GM19193 (cell line): Measurements from ENCODE around the gene DHX40.

Source experiments
- POLR2A ChIP-seq: IDR thresholded peaks from 4 replicates; pipeline ENCODE4 v1.6.1; 2011; ENCODE audit not compliant: insufficient read depth, insufficient read length; ENCODE audit errors: extremely low read depth

Gene DHX40

DNA sequence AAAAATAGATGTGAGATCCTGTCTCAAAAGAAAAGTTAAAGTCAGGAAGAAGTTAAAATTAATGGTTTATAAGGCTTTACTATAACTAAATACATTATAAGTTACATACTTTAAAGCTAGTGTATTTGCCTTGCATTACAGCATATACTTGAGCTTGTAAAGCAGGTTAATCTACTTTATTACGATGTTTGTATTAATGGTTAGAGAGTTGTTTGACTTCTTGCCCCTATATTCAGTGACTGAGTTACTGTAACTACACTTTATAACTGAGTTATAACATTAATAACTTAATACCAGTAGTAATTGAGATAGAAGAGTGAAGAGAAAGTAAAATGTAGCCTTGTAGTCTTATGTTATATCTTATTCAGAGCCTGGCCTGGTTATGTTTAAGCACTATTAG is 77.2 kb downstream of the DHX40 start:
- no peak for TF ChIP-seq POLR2A

GRCh38 chr17:59643159-59644140 is 78.0 kb downstream of the DHX40 start:
- no peak for TF ChIP-seq POLR2A

DNA sequence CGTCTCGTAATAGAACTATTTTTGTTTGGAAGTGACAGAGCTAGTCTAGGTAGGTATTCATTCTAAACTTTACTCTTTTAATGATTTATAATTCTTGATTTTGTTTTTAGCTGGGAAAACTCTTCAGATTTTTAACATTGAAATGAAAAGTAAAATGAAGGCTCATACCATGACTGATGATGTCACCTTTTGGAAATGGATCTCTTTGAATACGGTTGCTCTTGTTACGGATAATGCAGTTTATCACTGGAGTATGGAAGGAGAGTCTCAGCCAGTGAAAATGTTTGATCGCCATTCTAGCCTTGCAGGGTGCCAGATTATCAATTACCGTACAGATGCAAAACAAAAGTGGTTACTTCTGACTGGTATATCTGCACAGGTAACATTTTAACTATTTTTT is 81.9 kb downstream of the DHX40 start:
- no peak for TF ChIP-seq POLR2A

GRCh38 chr17:59649886-59650285 is 84.5 kb downstream of the DHX40 start:
- TF ChIP-seq POLR2A, result no peak

GRCh38 chr17:59650642-59651041 is 85.2 kb downstream of the DHX40 start:
- TF ChIP-seq POLR2A, result no peak

GRCh38 chr17:59651346-59651745 is 85.9 kb downstream of the DHX40 start:
- no peak for TF ChIP-seq POLR2A

- no peak for TF ChIP-seq POLR2A
Observed at GRCh38 chr17:59652119-59652518, 86.7 kb downstream of the DHX40 start.
